AG09309 (cell line): ENCODE results near the gene PLEKHG3.

Experiments
- DNase-seq: peaks from one replicate; pipeline ENCODE4 v3.0.0-alpha.2; 2010; ENCODE audit warnings: low read depth
- H3K4me3 ChIP-seq: 2 replicates; pipeline ENCODE4 v1.5.1; 2011; ENCODE audit warnings: mild to moderate bottlenecking, low read depth, low read length, moderate library complexity; ENCODE audit not compliant: control insufficient read depth
- CTCF ChIP-seq: IDR thresholded peaks from 2 replicates; pipeline ENCODE4 v1.5.1; 2011; ENCODE audit warnings: mild to moderate bottlenecking, low read depth, low read length, inconsistent platforms; ENCODE audit not compliant: insufficient read depth, control insufficient read depth; ENCODE audit errors: missing control alignments

Gene PLEKHG3

DNA sequence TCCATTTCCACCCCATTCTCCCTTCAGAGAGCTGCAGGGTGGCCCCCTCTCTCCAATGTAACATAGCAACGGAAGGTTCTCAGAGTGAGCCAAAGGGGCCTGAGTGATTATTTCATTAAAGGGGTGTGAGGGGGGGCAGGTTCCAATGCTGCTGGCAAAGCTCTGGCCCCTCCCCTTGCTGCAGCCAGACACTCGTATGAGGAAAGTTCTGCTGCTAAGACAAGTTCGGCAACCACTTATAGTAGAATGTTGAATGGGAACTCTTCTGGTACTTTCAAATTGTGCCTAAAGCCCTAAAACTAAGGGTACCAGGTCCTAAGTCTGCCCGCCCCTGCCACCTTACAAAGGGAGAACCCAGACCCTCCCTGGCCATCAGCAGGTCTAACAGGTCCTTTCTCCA lies 49.8 kb downstream of the PLEKHG3 start:
- DNase-seq, result no peak
- H3K4me3 ChIP-seq, result no peak overlapping the region
- no peak for TF ChIP-seq CTCF

DNA sequence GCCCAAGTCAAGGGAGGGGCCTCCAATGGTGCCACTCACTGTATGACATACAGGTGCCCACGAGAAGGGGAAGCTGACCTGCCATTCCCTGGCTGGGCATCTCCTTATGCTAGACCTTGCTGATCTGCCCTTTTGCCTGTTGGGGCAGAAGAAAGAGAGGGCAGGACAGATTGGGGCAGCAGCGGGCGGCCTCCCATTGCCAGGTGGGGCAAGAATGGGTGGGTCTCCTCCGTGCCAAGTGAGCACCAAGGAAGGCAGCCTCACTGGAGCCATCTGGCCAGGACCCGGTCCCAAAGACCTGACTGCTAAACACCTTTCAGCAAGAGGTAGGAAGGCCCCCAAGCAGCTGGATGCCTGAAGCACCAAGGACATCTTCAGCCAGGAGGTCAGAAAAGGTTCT lies 50.5 kb downstream of the PLEKHG3 start:
- no peak overlapping the region for H3K4me3 ChIP-seq
- DNase-seq, result no peak
- TF ChIP-seq CTCF, result no peak

DNA sequence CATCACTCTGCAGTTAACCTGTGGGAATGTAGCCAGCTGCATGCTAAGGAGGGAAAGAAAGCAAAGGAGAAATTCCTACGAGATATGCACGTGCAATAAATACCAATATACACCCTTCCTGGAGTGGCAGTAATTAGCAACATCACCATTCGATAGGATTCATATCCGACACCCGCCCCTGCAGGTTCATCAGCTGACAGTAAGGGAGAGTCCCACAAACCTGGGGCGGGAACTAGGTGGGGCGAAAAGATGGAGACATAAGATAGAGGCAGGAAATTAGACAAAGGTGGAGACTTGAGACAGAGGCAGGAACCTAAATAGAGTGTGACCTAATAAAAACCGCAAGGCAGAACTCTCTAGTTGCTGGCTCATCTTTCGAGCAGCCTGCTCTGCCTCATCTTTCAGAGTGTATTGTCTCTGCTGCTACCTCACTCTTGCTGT lies 51.6 kb downstream of the PLEKHG3 start:
- no peak for DNase-seq
- H3K4me3 ChIP-seq, result no peak overlapping the region
- TF ChIP-seq CTCF, result no peak

GRCh38 chr14:64756712-64757111 lies 52.5 kb downstream of the PLEKHG3 start:
- DNase-seq, result no peak
- H3K4me3 ChIP-seq, result no peak overlapping the region
- TF ChIP-seq CTCF, result no peak

DNA sequence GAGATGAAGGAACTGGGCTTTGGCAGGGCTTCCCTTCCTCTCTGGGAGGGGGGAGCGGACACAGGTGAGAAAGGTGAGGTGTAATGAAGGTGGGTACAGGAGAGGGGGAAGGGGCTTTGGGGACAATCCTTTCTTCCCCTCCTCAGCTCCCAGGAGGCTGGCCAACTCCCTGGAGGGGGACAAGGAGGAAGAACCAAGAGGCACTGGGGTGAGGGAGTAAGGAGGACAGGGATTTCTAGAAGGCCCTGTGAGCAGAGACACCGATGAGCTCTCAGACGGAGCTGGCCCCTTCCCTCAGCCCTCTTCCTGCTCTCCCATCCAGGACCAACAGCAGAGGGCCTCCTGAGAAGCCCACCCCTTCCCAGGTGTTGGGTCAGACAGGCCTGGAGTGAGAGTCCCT lies 53.4 kb downstream of the PLEKHG3 start:
- TF ChIP-seq CTCF, result no peak
- no peak for DNase-seq
- H3K4me3 ChIP-seq, result no peak overlapping the region

DNA sequence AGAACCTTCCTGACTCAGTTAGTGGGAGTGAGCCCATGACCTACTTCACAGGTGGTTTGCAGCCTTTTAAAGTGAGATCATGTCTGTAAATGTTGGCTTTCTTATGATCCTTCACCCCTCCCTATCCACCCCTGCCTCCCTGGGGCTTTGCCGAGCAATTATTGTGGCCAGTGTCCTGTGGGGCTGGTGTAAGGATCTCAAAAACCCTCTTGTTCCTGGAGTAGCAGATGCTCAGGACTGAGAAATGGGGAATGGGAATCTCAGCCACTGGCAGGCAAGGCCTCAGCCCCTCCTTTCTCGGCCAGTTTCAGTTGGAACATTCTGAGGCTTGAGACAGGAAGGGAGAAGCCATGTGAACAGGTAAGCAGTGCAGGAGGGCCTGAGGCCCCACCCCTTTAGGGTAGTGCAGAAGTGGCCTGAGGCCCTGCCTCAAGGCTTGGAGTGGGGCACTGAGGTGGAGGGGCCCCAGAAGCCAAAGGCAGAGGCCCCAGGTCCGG lies 53.8 kb downstream of the PLEKHG3 start:
- no peak overlapping the region for H3K4me3 ChIP-seq
- DNase-seq, result no peak
- TF ChIP-seq CTCF, result no peak
